Left ventricle myocardium inferior (tissue), 1 donor: Measurements from ENCODE around the gene MARK4. TPM values are rescaled to one million over a fixed set of nuclear protein-coding genes. Genes with fewer than 3 reads are reported as not detected.
"Not testable (repeated sequence)": the region's sequence is repeated elsewhere in the genome, so short reads cannot be mapped to it uniquely, and the experiment has no call there.

ENCODE experiments used
- DNase-seq: peaks from one replicate; pipeline ENCODE4 v3.0.0-alpha.2; 2020
- H3K27ac ChIP-seq: fragments of 200-600 bp; replicated peaks from 2 replicates; pipeline ENCODE4 v1.8.0; 2021
- H3K27me3 ChIP-seq: fragments of 200-600 bp; 2 replicates; pipeline ENCODE4 v1.8.0; 2021; ENCODE audit warnings: low read depth
- H3K36me3 ChIP-seq: fragments of 200-600 bp; 2 replicates; pipeline ENCODE4 v1.8.0; 2021
- H3K4me1 ChIP-seq: fragments of 200-600 bp; 2 replicates; pipeline ENCODE4 v1.8.0; 2021
- H3K4me3 ChIP-seq: fragments of 200-600 bp; 2 replicates; pipeline ENCODE4 v1.8.0; 2021; ENCODE audit warnings: mild to moderate bottlenecking, moderate library complexity
- H3K9me3 ChIP-seq: fragments of 200-600 bp; replicated peaks from 2 replicates; pipeline ENCODE4 v1.8.0; 2021
- CTCF ChIP-seq: fragments of 200-600 bp; IDR thresholded peaks from 2 replicates; pipeline ENCODE4 v1.8.0; 2021; ENCODE audit warnings: antibody characterized with exemption, mild to moderate bottlenecking, borderline replicate concordance
- intact Hi-C: fragments of 100-400 bp; cut with micrococcal nuclease; formaldehyde crosslinking; loops from one replicate; pipeline ENCODE4 v1.11.0; 2022
- total RNA-seq: library from RNA; stranded (reverse); fragmentation: NEBNext Ultra II Directional; extraction: Animal tissue kit (Norgen Biotek cat#: 25700); gene quantifications from one replicate; pipeline ENCODE4 v1.2.1, GENCODE V29; 2021
- donor health status: DM: no; HTN: yes; CAD: no; lungs with severe emphysema.

The MARK4 gene
- total RNA-seq, 1 donor from 2014 or later = 26.5 TPM

DNA sequence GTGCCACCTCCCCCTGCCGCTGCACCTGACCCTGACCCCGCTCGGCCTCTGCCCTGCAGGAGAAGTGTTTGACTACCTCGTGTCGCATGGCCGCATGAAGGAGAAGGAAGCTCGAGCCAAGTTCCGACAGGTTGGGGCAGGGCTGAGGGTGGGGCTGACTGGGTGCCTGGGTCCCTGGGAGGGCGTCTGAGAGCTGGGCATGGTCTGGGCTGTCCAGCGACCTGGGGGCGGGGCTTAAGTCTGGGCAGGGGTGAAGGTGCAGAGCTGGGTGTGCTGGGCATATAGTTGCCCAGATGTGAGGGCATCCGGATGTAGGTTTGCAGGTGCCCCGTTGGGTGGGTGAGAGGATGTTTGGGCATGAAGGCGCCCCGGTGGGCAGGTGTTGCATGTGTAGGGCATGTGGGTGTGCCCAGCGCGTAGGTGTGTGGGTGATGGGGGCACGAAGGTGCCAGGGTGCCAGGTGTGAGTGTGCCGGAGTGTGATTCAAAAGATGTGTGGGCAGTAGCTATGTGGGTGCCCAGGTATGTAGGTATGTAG, 13.8 kb downstream of the MARK4 start:
- peaks cover 39% of the 10 kb centered on the region for H3K36me3 ChIP-seq
- no peak for DNase-seq
- no peak for TF ChIP-seq CTCF
- no peak overlapping the region for H3K4me3 ChIP-seq
- H3K27me3 ChIP-seq = no peaks in the 10 kb centered on the region
- H3K9me3 ChIP-seq = no peaks in the 10 kb centered on the region
- no peak overlapping the region for H3K27ac ChIP-seq
- intact Hi-C loops = no loop called here
- H3K4me1 ChIP-seq = no peaks in the 10 kb centered on the region

- intact Hi-C loops = no loop called here
Measured at GRCh38 chr19:45265375-45265774, 14.3 kb downstream of the MARK4 start.

GRCh38 chr19:45267296-45267695, 16.2 kb downstream of the MARK4 start:
- no peak for DNase-seq
- Histone ChIP-seq H3K4me3 (no peak overlapping the region), H3K4me1 (no peaks in the 10 kb centered on the region), H3K27me3 (no peaks in the 10 kb centered on the region), H3K36me3 (peaks cover 51% of the 10 kb centered on the region), H3K9me3 (no peaks in the 10 kb centered on the region), H3K27ac (no peak overlapping the region)
- no peak for TF ChIP-seq CTCF
- intact Hi-C loops = no loop called here

More at GRCh38 chr19:45265375-45265774, 14.3 kb downstream of the MARK4 start:
- H3K27ac ChIP-seq = no peak overlapping the region
- H3K4me3 ChIP-seq = no peak overlapping the region
- no peaks in the 10 kb centered on the region for H3K9me3 ChIP-seq
- DNase-seq = no peak
- H3K36me3 ChIP-seq = peaks cover 43% of the 10 kb centered on the region
- H3K27me3 ChIP-seq = no peaks in the 10 kb centered on the region
- H3K4me1 ChIP-seq = no peaks in the 10 kb centered on the region
- no peak for TF ChIP-seq CTCF

- H3K27me3 ChIP-seq, intact Hi-C loops, H3K27ac ChIP-seq, DNase-seq, H3K4me1 ChIP-seq, H3K9me3 ChIP-seq, H3K4me3 ChIP-seq: not testable (repeated sequence)
- peaks cover 73% of the 10 kb centered on the region for H3K36me3 ChIP-seq
Measured at GRCh38 chr19:45269939-45270338, 18.9 kb downstream of the MARK4 start.

GRCh38 chr19:45271098-45271734, 20.1 kb downstream of the MARK4 start:
- Histone ChIP-seq H3K9me3 (no peaks in the 10 kb centered on the region), H3K27ac (no peak overlapping the region), H3K4me3 (no peak overlapping the region), H3K36me3 (peaks cover 78% of the 10 kb centered on the region), H3K27me3 (no peaks in the 10 kb centered on the region), H3K4me1 (peaks cover 6% of the 10 kb centered on the region)
- intact Hi-C loops = no loop called here
- TF ChIP-seq CTCF = no peak
- DNase-seq = no peak

DNA sequence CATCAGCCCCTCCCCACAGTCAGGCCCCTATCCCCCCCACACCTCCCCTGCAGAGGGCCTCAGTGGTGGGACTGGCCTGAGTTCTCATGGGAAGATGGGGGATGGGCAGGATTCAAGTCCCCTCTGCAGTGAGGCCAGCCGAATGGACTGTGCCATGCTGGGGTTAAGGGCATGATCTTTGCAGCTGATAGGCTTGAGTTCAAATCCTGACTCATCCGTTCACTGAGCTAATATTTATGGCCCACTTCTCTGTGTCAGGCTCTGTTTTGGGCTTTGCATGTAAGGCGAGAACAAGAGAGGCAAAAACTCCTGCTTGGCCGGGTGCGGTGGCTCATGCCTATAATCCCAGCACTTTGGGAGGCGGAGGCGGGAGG, 20.7 kb downstream of the MARK4 start:
- no peak for DNase-seq
- Histone ChIP-seq H3K36me3 (peaks cover 76% of the 10 kb centered on the region), H3K4me3 (no peak overlapping the region), H3K4me1 (peaks cover 6% of the 10 kb centered on the region), H3K27me3 (no peaks in the 10 kb centered on the region), H3K27ac (no peak overlapping the region), H3K9me3 (no peaks in the 10 kb centered on the region)
- intact Hi-C loops = no loop called here
- no peak for TF ChIP-seq CTCF
